DMS114 treated with DMSO at 0.1 percent for 48 hours (cell line): ENCODE data around the gene SLC25A45.

ENCODE experiments used
- DNase-seq: peaks from one replicate; lab custom pipeline; 2025; ENCODE audit not compliant: unreplicated experiment; lab: John Stamatoyannopoulos, UW

The SLC25A45 gene

GRCh38 chr11:65327021-65327420, 55.4 kb downstream of the SLC25A45 start:
- DNase-seq: no peak

GRCh38 chr11:65325435-65325834, 57.0 kb downstream of the SLC25A45 start:
- no peak for DNase-seq
